HEK293 (cell line): ENCODE data around the gene TNIP1.

ENCODE experiments used
- CTCF ChIA-PET: fragments of 350-600 bp; formaldehyde crosslinking; extraction: SDS; loops from one replicate; lab custom pipeline; 2021; ENCODE audit warnings: antibody characterized with exemption; lab: Yijun Ruan, JAX
- POLR2A ChIA-PET: fragments of 300-600 bp; formaldehyde crosslinking; extraction: SDS; loops from one replicate; lab custom pipeline; 2020; ENCODE audit warnings: antibody characterized with exemption, inconsistent platforms; lab: Yijun Ruan, JAX
- H3K27ac ChIP-seq: fragments of 200-500 bp; sonication (Bioruptor generic); 2 replicates; pipeline ENCODE4 v1.5.1; 2014; ENCODE audit warnings: low read depth, low read length, control low read depth, inconsistent platforms; ENCODE audit errors: extremely low read depth
- H3K36me3 ChIP-seq, 2 experiments: fragments of 200-500 bp in 1 of 2; sonication (Bioruptor generic) in 1 of 2; 1 replicate in 1 of 2; 2 replicates in 1 of 2; pipeline ENCODE4 v1.5.1; 2014 to 2017; ENCODE audit warnings: inconsistent platforms in 2 of 2, low read length in 2 of 2; ENCODE audit not compliant: control insufficient read depth in 2 of 2, insufficient read depth in 1 of 2
- H3K4me1 ChIP-seq: fragments of 200-500 bp; sonication (Bioruptor generic); 2 replicates; pipeline ENCODE4 v1.5.1; 2014; ENCODE audit warnings: mild to moderate bottlenecking, low read length, inconsistent platforms; ENCODE audit not compliant: control insufficient read depth, insufficient read depth
- H3K4me3 ChIP-seq: 2 replicates; pipeline ENCODE4 v1.5.1; 2011; ENCODE audit warnings: low read depth, mild to moderate bottlenecking, control low read depth, low read length, moderate library complexity
- H3K9me3 ChIP-seq: fragments of 200-500 bp; sonication (Bioruptor generic); 2 replicates; pipeline ENCODE4 v1.5.1; 2014; ENCODE audit warnings: low read depth, low read length, inconsistent platforms; ENCODE audit not compliant: control insufficient read depth, insufficient read depth
- GLIS2 ChIP-seq: fragments of 450-650 bp; formaldehyde crosslinking; IDR thresholded peaks from 2 replicates; pipeline ENCODE4 v1.5.1; 2016; ENCODE audit warnings: missing biosample characterization, missing genetic modification characterization
- HOXA7 ChIP-seq: sonication (generic); formaldehyde crosslinking; IDR thresholded peaks from 2 replicates; pipeline ENCODE4 v1.8.1; 2022; ENCODE audit warnings: missing genetic modification reagents, borderline replicate concordance
- SCRT2 ChIP-seq: fragments of 450-650 bp; formaldehyde crosslinking; IDR thresholded peaks from 2 replicates; pipeline ENCODE4 v1.5.1; 2016; ENCODE audit warnings: missing biosample characterization, missing genetic modification characterization
- SP2 ChIP-seq: fragments of 450-650 bp; formaldehyde crosslinking; IDR thresholded peaks from 2 replicates; pipeline ENCODE4 v1.5.1; 2016; ENCODE audit warnings: missing biosample characterization, missing genetic modification characterization
- ZBTB8A ChIP-seq: fragments of 450-650 bp; formaldehyde crosslinking; IDR thresholded peaks from 2 replicates; pipeline ENCODE4 v1.5.1; 2016; ENCODE audit warnings: missing biosample characterization, missing genetic modification characterization
- ZNF121 ChIP-seq: fragments of 450-650 bp; formaldehyde crosslinking; IDR thresholded peaks from 2 replicates; pipeline ENCODE4 v1.5.1; 2016; ENCODE audit warnings: missing biosample characterization, missing genetic modification characterization
- ZNF16 ChIP-seq: fragments of 450-650 bp; formaldehyde crosslinking; IDR thresholded peaks from 2 replicates; pipeline ENCODE4 v1.5.1; 2016; ENCODE audit warnings: low read depth, missing biosample characterization, missing genetic modification characterization
- ZNF175 ChIP-seq: fragments of 450-650 bp; formaldehyde crosslinking; IDR thresholded peaks from 2 replicates; pipeline ENCODE4 v1.5.1; 2016; ENCODE audit warnings: missing biosample characterization, missing genetic modification characterization
- ZNF239 ChIP-seq: fragments of 450-650 bp; formaldehyde crosslinking; IDR thresholded peaks from 2 replicates; pipeline ENCODE4 v1.5.1; 2016; ENCODE audit warnings: missing biosample characterization, missing genetic modification characterization
- ZNF24 ChIP-seq: fragments of 450-650 bp; formaldehyde crosslinking; IDR thresholded peaks from 2 replicates; pipeline ENCODE4 v1.5.1; 2016; ENCODE audit warnings: missing biosample characterization, missing genetic modification characterization
- ZNF311 ChIP-seq: fragments of 450-650 bp; formaldehyde crosslinking; IDR thresholded peaks from 2 replicates; pipeline ENCODE4 v1.5.1; 2017; ENCODE audit warnings: missing biosample characterization, missing genetic modification characterization, borderline replicate concordance
- ZNF423 ChIP-seq: fragments of 450-650 bp; formaldehyde crosslinking; IDR thresholded peaks from 2 replicates; pipeline ENCODE4 v1.5.1; 2016; ENCODE audit warnings: missing biosample characterization, missing genetic modification characterization
- ZNF600 ChIP-seq: fragments of 450-650 bp; formaldehyde crosslinking; IDR thresholded peaks from 2 replicates; pipeline ENCODE4 v1.5.1; 2016; ENCODE audit warnings: missing biosample characterization, missing genetic modification characterization
- ZNF623 ChIP-seq: fragments of 450-650 bp; formaldehyde crosslinking; IDR thresholded peaks from 2 replicates; pipeline ENCODE4 v1.5.1; 2016; ENCODE audit warnings: missing biosample characterization, missing genetic modification characterization
- ZNF660 ChIP-seq: fragments of 450-650 bp; IDR thresholded peaks from 2 replicates; pipeline ENCODE4 v1.5.1; 2018; ENCODE audit warnings: missing biosample characterization, mild to moderate bottlenecking, missing genetic modification characterization
- ZNF701 ChIP-seq: fragments of 450-650 bp; formaldehyde crosslinking; IDR thresholded peaks from 2 replicates; pipeline ENCODE4 v1.5.1; 2016; ENCODE audit warnings: missing biosample characterization, missing genetic modification characterization
- ZNF785 ChIP-seq: fragments of 450-650 bp; formaldehyde crosslinking; IDR thresholded peaks from 2 replicates; pipeline ENCODE4 v1.5.1; 2016; ENCODE audit warnings: missing biosample characterization, missing genetic modification characterization
- ZNF837 ChIP-seq: fragments of 450-650 bp; formaldehyde crosslinking; IDR thresholded peaks from 2 replicates; pipeline ENCODE4 v1.5.1; 2016; ENCODE audit warnings: missing biosample characterization, missing genetic modification characterization
- TF ChIP-seq, protein P1 (sequence below): sonication (generic); formaldehyde crosslinking; IDR thresholded peaks from 2 replicates; pipeline ENCODE4 v1.8.1; 2022; ENCODE audit warnings: mild to moderate bottlenecking, moderate library complexity, missing genetic modification reagents
- TF ChIP-seq, protein P2 (sequence below): fragments of 450-650 bp; formaldehyde crosslinking; IDR thresholded peaks from 2 replicates; pipeline ENCODE4 v1.5.1; 2016; ENCODE audit warnings: missing biosample characterization, missing genetic modification characterization, borderline replicate concordance

Gene TNIP1

DNA sequence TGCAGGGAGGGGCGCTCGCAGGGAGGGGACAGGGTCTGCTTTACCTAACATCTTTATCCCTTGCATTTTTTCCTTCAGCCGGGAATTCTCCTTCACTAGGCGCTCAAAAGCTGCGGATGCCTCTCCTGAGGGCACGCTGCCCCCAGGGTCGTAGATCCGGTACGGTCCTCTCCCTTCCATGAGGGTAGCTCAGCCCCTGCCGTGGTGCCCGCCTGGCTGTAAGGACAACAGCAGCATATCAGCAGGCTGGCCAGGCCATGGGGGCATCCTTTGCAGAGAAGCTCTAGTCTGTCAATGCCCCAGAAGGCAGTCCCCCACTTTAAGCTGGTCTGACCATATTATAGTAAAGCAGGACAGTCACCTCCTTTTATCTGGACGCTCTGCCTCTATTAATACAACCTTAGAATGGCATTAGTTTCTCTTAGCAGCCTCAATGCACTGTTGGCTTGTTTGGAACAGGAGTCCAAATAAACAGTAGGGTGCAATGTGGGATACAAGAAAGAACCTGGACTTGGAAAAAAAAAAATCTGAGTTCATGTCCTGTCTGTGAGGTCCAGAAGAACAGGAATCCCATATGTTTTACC, 15.8 kb downstream of the TNIP1 start:
- no peaks in the 10 kb centered on the region for H3K9me3 ChIP-seq
- no peak overlapping the region for H3K4me3 ChIP-seq
- H3K27ac ChIP-seq: no peak overlapping the region
- CTCF ChIA-PET: interaction anchor here (0.6 to 1.9 kb wide), 5 partner anchors 13 to 104 kb away, joined by 3 to 7 read pairs (median 3); no protein-coding TSS in a partner anchor
- no peak for TF ChIP-seq ZNF785 (tag by site-specific recombination)
- no peak for TF ChIP-seq ZNF701 (tag by site-specific recombination)
- no peak for TF ChIP-seq ZNF600 (tag by site-specific recombination)
- TF ChIP-seq, protein P1, sequence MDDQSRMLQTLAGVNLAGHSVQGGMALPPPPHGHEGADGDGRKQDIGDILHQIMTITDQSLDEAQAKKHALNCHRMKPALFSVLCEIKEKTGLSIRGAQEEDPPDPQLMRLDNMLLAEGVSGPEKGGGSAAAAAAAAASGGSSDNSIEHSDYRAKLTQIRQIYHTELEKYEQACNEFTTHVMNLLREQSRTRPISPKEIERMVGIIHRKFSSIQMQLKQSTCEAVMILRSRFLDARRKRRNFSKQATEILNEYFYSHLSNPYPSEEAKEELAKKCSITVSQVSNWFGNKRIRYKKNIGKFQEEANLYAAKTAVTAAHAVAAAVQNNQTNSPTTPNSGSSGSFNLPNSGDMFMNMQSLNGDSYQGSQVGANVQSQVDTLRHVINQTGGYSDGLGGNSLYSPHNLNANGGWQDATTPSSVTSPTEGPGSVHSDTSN: no peak
- TF ChIP-seq ZNF623: no peak
- no peak for TF ChIP-seq ZNF239 (tag by site-specific recombination)
- no peak for TF ChIP-seq GLIS2 (tag by site-specific recombination)
- TF ChIP-seq, protein P2, sequence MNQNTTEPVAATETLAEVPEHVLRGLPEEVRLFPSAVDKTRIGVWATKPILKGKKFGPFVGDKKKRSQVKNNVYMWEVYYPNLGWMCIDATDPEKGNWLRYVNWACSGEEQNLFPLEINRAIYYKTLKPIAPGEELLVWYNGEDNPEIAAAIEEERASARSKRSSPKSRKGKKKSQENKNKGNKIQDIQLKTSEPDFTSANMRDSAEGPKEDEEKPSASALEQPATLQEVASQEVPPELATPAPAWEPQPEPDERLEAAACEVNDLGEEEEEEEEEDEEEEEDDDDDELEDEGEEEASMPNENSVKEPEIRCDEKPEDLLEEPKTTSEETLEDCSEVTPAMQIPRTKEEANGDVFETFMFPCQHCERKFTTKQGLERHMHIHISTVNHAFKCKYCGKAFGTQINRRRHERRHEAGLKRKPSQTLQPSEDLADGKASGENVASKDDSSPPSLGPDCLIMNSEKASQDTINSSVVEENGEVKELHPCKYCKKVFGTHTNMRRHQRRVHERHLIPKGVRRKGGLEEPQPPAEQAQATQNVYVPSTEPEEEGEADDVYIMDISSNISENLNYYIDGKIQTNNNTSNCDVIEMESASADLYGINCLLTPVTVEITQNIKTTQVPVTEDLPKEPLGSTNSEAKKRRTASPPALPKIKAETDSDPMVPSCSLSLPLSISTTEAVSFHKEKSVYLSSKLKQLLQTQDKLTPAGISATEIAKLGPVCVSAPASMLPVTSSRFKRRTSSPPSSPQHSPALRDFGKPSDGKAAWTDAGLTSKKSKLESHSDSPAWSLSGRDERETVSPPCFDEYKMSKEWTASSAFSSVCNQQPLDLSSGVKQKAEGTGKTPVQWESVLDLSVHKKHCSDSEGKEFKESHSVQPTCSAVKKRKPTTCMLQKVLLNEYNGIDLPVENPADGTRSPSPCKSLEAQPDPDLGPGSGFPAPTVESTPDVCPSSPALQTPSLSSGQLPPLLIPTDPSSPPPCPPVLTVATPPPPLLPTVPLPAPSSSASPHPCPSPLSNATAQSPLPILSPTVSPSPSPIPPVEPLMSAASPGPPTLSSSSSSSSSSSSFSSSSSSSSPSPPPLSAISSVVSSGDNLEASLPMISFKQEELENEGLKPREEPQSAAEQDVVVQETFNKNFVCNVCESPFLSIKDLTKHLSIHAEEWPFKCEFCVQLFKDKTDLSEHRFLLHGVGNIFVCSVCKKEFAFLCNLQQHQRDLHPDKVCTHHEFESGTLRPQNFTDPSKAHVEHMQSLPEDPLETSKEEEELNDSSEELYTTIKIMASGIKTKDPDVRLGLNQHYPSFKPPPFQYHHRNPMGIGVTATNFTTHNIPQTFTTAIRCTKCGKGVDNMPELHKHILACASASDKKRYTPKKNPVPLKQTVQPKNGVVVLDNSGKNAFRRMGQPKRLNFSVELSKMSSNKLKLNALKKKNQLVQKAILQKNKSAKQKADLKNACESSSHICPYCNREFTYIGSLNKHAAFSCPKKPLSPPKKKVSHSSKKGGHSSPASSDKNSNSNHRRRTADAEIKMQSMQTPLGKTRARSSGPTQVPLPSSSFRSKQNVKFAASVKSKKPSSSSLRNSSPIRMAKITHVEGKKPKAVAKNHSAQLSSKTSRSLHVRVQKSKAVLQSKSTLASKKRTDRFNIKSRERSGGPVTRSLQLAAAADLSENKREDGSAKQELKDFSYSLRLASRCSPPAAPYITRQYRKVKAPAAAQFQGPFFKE (tag by site-specific recombination): no peak
- TF ChIP-seq ZNF423 (tag by site-specific recombination): no peak
- TF ChIP-seq ZNF311 (tag by site-specific recombination): no peak
- no peak for TF ChIP-seq ZBTB8A
- no peak for TF ChIP-seq ZNF16 (tag by site-specific recombination)
- no peak for TF ChIP-seq SP2
- no peak for TF ChIP-seq HOXA7 (CRISPR knock-in tag)
- TF ChIP-seq, all 188 proteins: peak for 0
- no peaks in the 10 kb centered on the region for H3K4me1 ChIP-seq
- POLR2A ChIA-PET: no interaction called here
- H3K36me3 ChIP-seq: peaks cover 6 to 50% of the 10 kb centered on the region in 2 experiments; a peak in 2 of 3 replicates

DNA sequence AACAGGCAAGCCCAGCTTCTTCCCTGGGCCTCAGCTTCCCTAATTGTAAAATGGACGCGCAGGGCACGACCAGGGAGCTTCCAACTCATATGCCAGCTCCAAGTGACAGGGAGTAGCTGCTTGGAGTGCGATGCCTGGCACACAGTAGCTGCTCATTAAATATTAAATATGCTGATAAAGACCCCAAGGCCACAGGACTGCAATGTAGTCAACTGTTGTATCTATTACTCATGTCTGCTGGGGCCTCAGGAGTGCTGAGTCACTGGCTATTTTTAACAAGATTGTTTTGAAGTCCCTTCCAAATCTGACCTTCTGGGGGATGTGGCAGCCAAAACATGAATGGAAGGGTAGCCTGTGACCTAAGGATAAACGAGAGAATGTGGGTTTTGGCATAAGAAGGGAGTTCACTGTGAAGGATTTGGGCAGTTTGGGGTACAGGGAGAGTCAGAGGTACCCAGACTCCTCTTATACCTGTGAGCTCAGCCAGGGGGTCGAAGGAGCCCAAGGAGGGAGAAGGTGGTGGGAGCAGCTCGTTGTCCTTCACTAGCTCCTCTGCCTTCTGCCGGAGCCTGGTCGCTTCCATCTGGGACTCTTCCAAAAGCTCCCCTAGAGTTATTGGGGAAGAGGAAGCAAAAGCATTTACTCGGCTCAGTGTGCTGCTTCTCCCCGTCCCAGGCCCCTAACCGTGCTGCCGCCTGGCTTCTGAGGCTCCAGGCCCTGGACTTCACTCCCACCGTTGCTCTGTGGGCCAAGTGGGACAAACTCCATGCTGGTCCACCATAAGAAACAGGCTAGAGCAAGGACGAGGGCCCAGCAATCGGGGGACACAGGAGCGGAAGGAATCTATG, 17.5 kb downstream of the TNIP1 start:
- Histone ChIP-seq H3K36me3 (peaks cover 9 to 63% of the 10 kb centered on the region in 2 experiments; a peak in 2 of 3 replicates), H3K27ac (no peak overlapping the region)
- POLR2A ChIA-PET: no interaction called here
- TF ChIP-seq ZNF175 (tag by site-specific recombination) (no peak), ZNF660 (tag by site-specific recombination) (no peak), ZNF837 (tag by site-specific recombination) (no peak), ZNF121 (tag by site-specific recombination) (no peak), ZNF24 (tag by site-specific recombination) (no peak), SCRT2 (tag by site-specific recombination) (no peak)
- TF ChIP-seq, protein P2 (tag by site-specific recombination): no peak
- TF ChIP-seq, protein P1: no peak

More for the DNA sequence above, 17.5 kb downstream of the TNIP1 start:
- Histone ChIP-seq H3K9me3 (no peaks in the 10 kb centered on the region), H3K4me3 (no peak overlapping the region), H3K4me1 (no peaks in the 10 kb centered on the region)
- CTCF ChIA-PET: interaction anchor here (0.6 to 1.0 kb wide), 3 partner anchors 11 to 62 kb away, joined by 3 to 4 read pairs (median 3); no protein-coding TSS in a partner anchor
